A673 (cell line): Measurements from ENCODE around the gene C2orf68. TPM values are rescaled to one million over a fixed set of nuclear protein-coding genes. Genes with fewer than 3 reads are reported as not detected.

Experiments
- BruUV-seq: library from RNA; stranded (reverse); fragments of 400-500 nt; replicated peaks from 2 replicates; lab custom pipeline; 2021; lab: Mats Ljungman, UMichigan
- CTCF ChIA-PET: fragments of 300-600 bp; sonication (Branson Sonifier 250); formaldehyde crosslinking; loops from one replicate; lab custom pipeline; 2022; ENCODE audit warnings: antibody characterized with exemption; lab: Charles Lee
- POLR2A ChIA-PET: fragments of 300-600 bp; sonication (Branson Sonifier 250); formaldehyde crosslinking; loops from one replicate; lab custom pipeline; 2022; ENCODE audit warnings: antibody characterized with exemption; ENCODE audit not compliant: low non-redundant PET; lab: Charles Lee
- DNase-seq: peaks from one replicate; pipeline ENCODE4 v3.0.0-alpha.2; 2015; ENCODE audit warnings: low spot score
- H3K27ac ChIP-seq: fragments of 200-600 bp; sonication (generic); 2 replicates; pipeline ENCODE4 v1.5.1; 2016; ENCODE audit warnings: mixed run types, low read depth, mild to moderate bottlenecking, mixed read lengths, antibody characterized with exemption, low read length; ENCODE audit not compliant: poor library complexity, severe bottlenecking
- H3K27me3 ChIP-seq: fragments of 200-600 bp; sonication (generic); replicated peaks from 2 replicates; pipeline ENCODE4 v1.6.1; 2017; ENCODE audit warnings: mixed run types, low read depth, mild to moderate bottlenecking, mixed read lengths, antibody characterized with exemption, low read length; ENCODE audit not compliant: insufficient read depth, poor library complexity
- H3K36me3 ChIP-seq: fragments of 200-600 bp; sonication (generic); 2 replicates; pipeline ENCODE4 v1.6.1; 2016; ENCODE audit warnings: mixed run types, mild to moderate bottlenecking, mixed read lengths, antibody characterized with exemption, low read length; ENCODE audit not compliant: insufficient read depth, poor library complexity, severe bottlenecking
- H3K4me1 ChIP-seq: fragments of 200-600 bp; sonication (generic); 2 replicates; pipeline ENCODE4 v1.6.1; 2017; ENCODE audit warnings: mixed run types, mild to moderate bottlenecking, mixed read lengths, antibody characterized with exemption, low read length; ENCODE audit not compliant: insufficient read depth, poor library complexity, severe bottlenecking
- H3K4me3 ChIP-seq: fragments of 200-600 bp; sonication (generic); 2 replicates; pipeline ENCODE4 v1.5.1; 2016; ENCODE audit warnings: low read depth, mixed run types, mild to moderate bottlenecking, mixed read lengths, low read length; ENCODE audit not compliant: poor library complexity, severe bottlenecking
- H3K9me3 ChIP-seq: fragments of 200-600 bp; sonication (generic); 2 replicates; pipeline ENCODE4 v1.6.1; 2016; ENCODE audit warnings: mixed run types, low read depth, mild to moderate bottlenecking, mixed read lengths, antibody characterized with exemption, low read length; ENCODE audit not compliant: poor library complexity, severe bottlenecking
- CTCF ChIP-seq: fragments of 300-800, 200-600 bp; sonication (generic); conservative IDR thresholded peaks from 2 replicates; pipeline ENCODE4 v1.5.1; 2017; ENCODE audit warnings: low read depth, mild to moderate bottlenecking, antibody characterized with exemption, low read length, moderate library complexity, mixed read lengths
- EZH2 ChIP-seq: fragments of 200-600 bp; sonication (generic); IDR thresholded peaks from 2 replicates; pipeline ENCODE4 v1.6.1; 2017; ENCODE audit warnings: borderline replicate concordance, low read depth, mild to moderate bottlenecking, mixed read lengths, antibody characterized with exemption, low read length; ENCODE audit not compliant: poor library complexity, severe bottlenecking
- intact Hi-C: fragments of 100-400 bp; cut with micrococcal nuclease; formaldehyde crosslinking; loops from one replicate; pipeline ENCODE4 v1.10.0; 2022; ENCODE audit not compliant: unreplicated experiment
- total RNA-seq: library from RNA; stranded (reverse); gene quantifications from 2 replicates; pipeline ENCODE4 v1.2.3, GENCODE V29; 2021

The C2orf68 gene
- total RNA-seq, 1 experiment from 2014 or later, result 46.4 TPM

DNA sequence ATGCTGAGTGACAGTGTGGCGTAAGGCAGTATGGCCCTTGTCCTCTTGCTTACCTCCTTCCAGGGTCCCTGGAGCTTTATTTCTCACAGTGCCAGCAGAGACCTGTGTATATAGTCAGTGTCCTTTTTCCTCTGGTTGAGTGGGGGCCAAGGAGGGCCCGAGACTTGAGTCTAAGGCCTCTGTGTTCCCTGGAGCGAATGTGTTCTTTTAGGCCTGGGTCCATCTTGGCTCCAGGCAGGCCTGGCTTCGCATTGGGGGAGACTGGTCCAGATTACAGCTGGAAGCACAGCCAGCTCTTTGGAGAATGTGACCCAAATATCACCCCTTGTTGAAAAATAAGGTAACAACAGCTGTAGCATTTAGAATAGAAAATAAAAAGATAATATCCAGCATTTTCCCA, 22.7 kb downstream of the C2orf68 start:
- H3K27ac ChIP-seq, result no peak overlapping the region
- H3K4me3 ChIP-seq, result no peak overlapping the region
- DNase-seq, result no peak
- H3K9me3 ChIP-seq, result no peaks in the 10 kb centered on the region
- intact Hi-C loops, result no loop called here
- ChIA-PET POLR2A (no interaction called here), CTCF (no interaction called here)
- peaks cover 24% of the 10 kb centered on the region for H3K4me1 ChIP-seq
- TF ChIP-seq CTCF (no peak), EZH2 (no peak)
- BruUV-seq, result no TSS peak
- no peaks in the 10 kb centered on the region for H3K36me3 ChIP-seq
- no peaks in the 10 kb centered on the region for H3K27me3 ChIP-seq

GRCh38 chr2:85588645-85589044, 23.2 kb downstream of the C2orf68 start:
- no peak for DNase-seq
- intact Hi-C loops, result no loop called here
- no peak for TF ChIP-seq EZH2
- TF ChIP-seq CTCF, result no peak
- no TSS peak for BruUV-seq
- ChIA-PET CTCF (no interaction called here), POLR2A (no interaction called here)
- Histone ChIP-seq H3K36me3 (no peaks in the 10 kb centered on the region), H3K4me3 (no peak overlapping the region), H3K27ac (no peak overlapping the region), H3K9me3 (no peaks in the 10 kb centered on the region), H3K4me1 (peaks cover 24% of the 10 kb centered on the region), H3K27me3 (no peaks in the 10 kb centered on the region)

DNA sequence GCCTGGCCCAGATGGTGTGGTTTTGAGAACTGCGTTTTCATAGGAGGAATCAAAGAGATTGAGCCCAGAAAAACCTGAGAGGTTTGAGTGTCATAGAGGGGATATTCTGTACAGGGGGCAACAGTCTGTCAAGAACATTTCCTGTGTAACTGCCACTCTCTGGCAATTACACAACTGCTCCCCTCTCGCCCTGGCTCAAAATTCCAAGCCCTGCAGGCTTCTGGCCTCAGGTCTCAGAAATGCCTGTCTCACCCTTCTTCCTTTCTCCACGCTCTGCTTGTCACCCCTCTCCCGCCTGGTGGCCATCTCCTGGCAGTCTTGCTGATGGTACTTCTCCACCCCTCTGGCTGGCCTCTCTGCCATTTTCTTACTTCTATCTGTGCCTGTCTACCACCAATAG, 23.6 kb downstream of the C2orf68 start:
- BruUV-seq, result no TSS peak
- TF ChIP-seq EZH2 (no peak), CTCF (no peak)
- CTCF ChIA-PET, result no interaction called here
- POLR2A ChIA-PET, result no interaction called here
- Histone ChIP-seq H3K4me3 (no peak overlapping the region), H3K27ac (no peak overlapping the region), H3K4me1 (peaks cover 24% of the 10 kb centered on the region), H3K27me3 (no peaks in the 10 kb centered on the region), H3K9me3 (no peaks in the 10 kb centered on the region), H3K36me3 (no peaks in the 10 kb centered on the region)
- DNase-seq, result no peak
- intact Hi-C loops, result no loop called here
